HL-60 (cell line): ENCODE measurements around the gene GABPB2.

ENCODE experiments used
- GABPA ChIP-seq: IDR thresholded peaks from 2 replicates; pipeline ENCODE4 v1.6.1; 2012; ENCODE audit warnings: low read depth
- POLR2AphosphoS5 ChIP-seq: IDR thresholded peaks from 2 replicates; pipeline ENCODE4 v1.6.1; 2012; ENCODE audit warnings: low read depth
- TF ChIP-seq, protein P1 (sequence below): IDR thresholded peaks from one replicate; pipeline ENCODE4 v1.5.1; 2011; ENCODE audit warnings: low read length, control low read depth, inconsistent platforms; ENCODE audit not compliant: insufficient read depth

DNA sequence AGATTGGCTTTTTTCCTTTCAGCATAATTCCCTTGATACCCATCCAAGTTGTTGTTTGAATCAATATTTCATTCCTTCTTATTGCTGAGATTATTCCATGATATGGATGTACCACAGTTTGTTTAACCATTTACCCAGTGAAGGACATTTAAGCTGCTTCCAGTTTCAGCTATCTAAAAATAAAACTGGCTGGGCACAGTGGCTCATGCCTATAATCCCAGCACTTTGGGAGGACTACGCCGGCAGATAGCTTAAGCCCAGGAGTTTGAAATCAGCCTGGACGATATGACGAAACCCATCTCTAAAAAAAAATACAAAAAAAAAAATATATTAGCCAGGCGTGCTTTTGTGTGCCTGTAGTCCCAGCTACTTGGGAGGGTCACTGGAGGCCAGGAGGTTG is 43.3 kb downstream of the GABPB2 start:
- TF ChIP-seq, protein P1, sequence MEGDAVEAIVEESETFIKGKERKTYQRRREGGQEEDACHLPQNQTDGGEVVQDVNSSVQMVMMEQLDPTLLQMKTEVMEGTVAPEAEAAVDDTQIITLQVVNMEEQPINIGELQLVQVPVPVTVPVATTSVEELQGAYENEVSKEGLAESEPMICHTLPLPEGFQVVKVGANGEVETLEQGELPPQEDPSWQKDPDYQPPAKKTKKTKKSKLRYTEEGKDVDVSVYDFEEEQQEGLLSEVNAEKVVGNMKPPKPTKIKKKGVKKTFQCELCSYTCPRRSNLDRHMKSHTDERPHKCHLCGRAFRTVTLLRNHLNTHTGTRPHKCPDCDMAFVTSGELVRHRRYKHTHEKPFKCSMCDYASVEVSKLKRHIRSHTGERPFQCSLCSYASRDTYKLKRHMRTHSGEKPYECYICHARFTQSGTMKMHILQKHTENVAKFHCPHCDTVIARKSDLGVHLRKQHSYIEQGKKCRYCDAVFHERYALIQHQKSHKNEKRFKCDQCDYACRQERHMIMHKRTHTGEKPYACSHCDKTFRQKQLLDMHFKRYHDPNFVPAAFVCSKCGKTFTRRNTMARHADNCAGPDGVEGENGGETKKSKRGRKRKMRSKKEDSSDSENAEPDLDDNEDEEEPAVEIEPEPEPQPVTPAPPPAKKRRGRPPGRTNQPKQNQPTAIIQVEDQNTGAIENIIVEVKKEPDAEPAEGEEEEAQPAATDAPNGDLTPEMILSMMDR, result no peak
- TF ChIP-seq POLR2AphosphoS5 (no peak), GABPA (no peak)
